HEK293 (cell line): Measurements from ENCODE around the gene MPZL2.

Experiments
- CTCF ChIA-PET: fragments of 350-600 bp; formaldehyde crosslinking; extraction: SDS; loops from one replicate; lab custom pipeline; 2021; ENCODE audit warnings: antibody characterized with exemption; lab: Yijun Ruan, JAX
- POLR2A ChIA-PET: fragments of 300-600 bp; formaldehyde crosslinking; extraction: SDS; loops from one replicate; lab custom pipeline; 2020; ENCODE audit warnings: antibody characterized with exemption, inconsistent platforms; lab: Yijun Ruan, JAX
- H3K27ac ChIP-seq: fragments of 200-500 bp; sonication (Bioruptor generic); 2 replicates; pipeline ENCODE4 v1.5.1; 2014; ENCODE audit warnings: low read depth, low read length, control low read depth, inconsistent platforms; ENCODE audit errors: extremely low read depth
- H3K36me3 ChIP-seq, 2 experiments: fragments of 200-500 bp in 1 of 2; sonication (Bioruptor generic) in 1 of 2; 1 replicate in 1 of 2; 2 replicates in 1 of 2; pipeline ENCODE4 v1.5.1; 2014 to 2017; ENCODE audit warnings: inconsistent platforms in 2 of 2, low read length in 2 of 2; ENCODE audit not compliant: control insufficient read depth in 2 of 2, insufficient read depth in 1 of 2
- H3K4me1 ChIP-seq: fragments of 200-500 bp; sonication (Bioruptor generic); 2 replicates; pipeline ENCODE4 v1.5.1; 2014; ENCODE audit warnings: mild to moderate bottlenecking, low read length, inconsistent platforms; ENCODE audit not compliant: control insufficient read depth, insufficient read depth
- H3K4me3 ChIP-seq: 2 replicates; pipeline ENCODE4 v1.5.1; 2011; ENCODE audit warnings: low read depth, mild to moderate bottlenecking, control low read depth, low read length, moderate library complexity
- H3K9me3 ChIP-seq: fragments of 200-500 bp; sonication (Bioruptor generic); 2 replicates; pipeline ENCODE4 v1.5.1; 2014; ENCODE audit warnings: low read depth, low read length, inconsistent platforms; ENCODE audit not compliant: control insufficient read depth, insufficient read depth
- GLI4 ChIP-seq: fragments of 450-650 bp; formaldehyde crosslinking; IDR thresholded peaks from 2 replicates; pipeline ENCODE4 v1.5.1; 2016; ENCODE audit warnings: missing biosample characterization, missing genetic modification characterization
- HOXC10 ChIP-seq: sonication (generic); formaldehyde crosslinking; IDR thresholded peaks from 2 replicates; pipeline ENCODE4 v1.8.1; 2023; ENCODE audit warnings: mild to moderate bottlenecking, missing genetic modification reagents
- KLF9 ChIP-seq: fragments of 450-650 bp; formaldehyde crosslinking; IDR thresholded peaks from 2 replicates; pipeline ENCODE4 v1.5.1; 2016; ENCODE audit warnings: missing biosample characterization, missing genetic modification characterization, low read depth
- MYNN ChIP-seq: fragments of 450-650 bp; formaldehyde crosslinking; IDR thresholded peaks from 2 replicates; pipeline ENCODE4 v1.5.1; 2016; ENCODE audit warnings: missing biosample characterization, missing genetic modification characterization, borderline replicate concordance
- MZF1 ChIP-seq: fragments of 450-650 bp; formaldehyde crosslinking; IDR thresholded peaks from 2 replicates; pipeline ENCODE4 v1.5.1; 2017; ENCODE audit warnings: missing biosample characterization, missing genetic modification characterization, borderline replicate concordance
- SCRT2 ChIP-seq: fragments of 450-650 bp; formaldehyde crosslinking; IDR thresholded peaks from 2 replicates; pipeline ENCODE4 v1.5.1; 2016; ENCODE audit warnings: missing biosample characterization, missing genetic modification characterization
- YY1 ChIP-seq: fragments of 450-650 bp; formaldehyde crosslinking; IDR thresholded peaks from 2 replicates; pipeline ENCODE4 v1.5.1; 2018; ENCODE audit warnings: missing biosample characterization, missing genetic modification characterization
- YY2 ChIP-seq: fragments of 450-650 bp; formaldehyde crosslinking; IDR thresholded peaks from 2 replicates; pipeline ENCODE4 v1.5.1; 2016; ENCODE audit warnings: missing biosample characterization, missing genetic modification characterization
- ZBTB1 ChIP-seq: fragments of 450-650 bp; formaldehyde crosslinking; IDR thresholded peaks from 2 replicates; pipeline ENCODE4 v1.5.1; 2016; ENCODE audit warnings: missing biosample characterization, missing genetic modification characterization
- ZFP3 ChIP-seq: fragments of 450-650 bp; formaldehyde crosslinking; IDR thresholded peaks from 2 replicates; pipeline ENCODE4 v1.5.1; 2016; ENCODE audit warnings: low read depth, missing biosample characterization, missing genetic modification characterization
- ZNF311 ChIP-seq: fragments of 450-650 bp; formaldehyde crosslinking; IDR thresholded peaks from 2 replicates; pipeline ENCODE4 v1.5.1; 2017; ENCODE audit warnings: missing biosample characterization, missing genetic modification characterization, borderline replicate concordance
- ZNF404 ChIP-seq: fragments of 450-650 bp; formaldehyde crosslinking; IDR thresholded peaks from 2 replicates; pipeline ENCODE4 v1.5.1; 2017; ENCODE audit warnings: missing biosample characterization, missing genetic modification characterization
- ZNF473 ChIP-seq: fragments of 450-650 bp; formaldehyde crosslinking; IDR thresholded peaks from 2 replicates; pipeline ENCODE4 v1.5.1; 2017; ENCODE audit warnings: missing biosample characterization, missing genetic modification characterization
- ZNF558 ChIP-seq: fragments of 450-650 bp; formaldehyde crosslinking; IDR thresholded peaks from 2 replicates; pipeline ENCODE4 v1.5.1; 2016; ENCODE audit warnings: missing biosample characterization, missing genetic modification characterization
- ZNF560 ChIP-seq: fragments of 450-650 bp; formaldehyde crosslinking; IDR thresholded peaks from 2 replicates; pipeline ENCODE4 v1.5.1; 2017; ENCODE audit warnings: missing biosample characterization, missing genetic modification characterization, borderline replicate concordance
- ZNF621 ChIP-seq: fragments of 450-650 bp; formaldehyde crosslinking; IDR thresholded peaks from 2 replicates; pipeline ENCODE4 v1.5.1; 2017; ENCODE audit warnings: missing biosample characterization, missing genetic modification characterization
- ZNF670 ChIP-seq: fragments of 450-650 bp; formaldehyde crosslinking; IDR thresholded peaks from 2 replicates; pipeline ENCODE4 v1.5.1; 2016; ENCODE audit warnings: missing biosample characterization, missing genetic modification characterization, low read depth
- ZNF747 ChIP-seq: fragments of 450-650 bp; formaldehyde crosslinking; IDR thresholded peaks from 2 replicates; pipeline ENCODE4 v1.5.1; 2016; ENCODE audit warnings: missing biosample characterization, missing genetic modification characterization
- ZSCAN23 ChIP-seq: fragments of 450-650 bp; formaldehyde crosslinking; IDR thresholded peaks from 2 replicates; pipeline ENCODE4 v1.5.1; 2016; ENCODE audit warnings: missing biosample characterization, missing genetic modification characterization
- TF ChIP-seq, protein P1 (sequence below): fragments of 450-650 bp; formaldehyde crosslinking; IDR thresholded peaks from 2 replicates; pipeline ENCODE4 v1.5.1; 2016; ENCODE audit warnings: missing biosample characterization, missing genetic modification characterization
- TF ChIP-seq, protein P2 (sequence below): fragments of 450-650 bp; formaldehyde crosslinking; IDR thresholded peaks from 2 replicates; pipeline ENCODE4 v1.5.1; 2016; ENCODE audit warnings: missing biosample characterization, missing genetic modification characterization
- TF ChIP-seq, protein P3 (sequence below): fragments of 450-650 bp; formaldehyde crosslinking; IDR thresholded peaks from 2 replicates; pipeline ENCODE4 v1.5.1; 2016; ENCODE audit warnings: missing biosample characterization, missing genetic modification characterization
- TF ChIP-seq, protein P4 (sequence below): fragments of 450-650 bp; formaldehyde crosslinking; IDR thresholded peaks from 2 replicates; pipeline ENCODE4 v1.5.1; 2016; ENCODE audit warnings: missing biosample characterization, missing genetic modification characterization, low read depth
- TF ChIP-seq, protein P5 (sequence below): fragments of 450-650 bp; formaldehyde crosslinking; IDR thresholded peaks from 2 replicates; pipeline ENCODE4 v1.5.1; 2016; ENCODE audit warnings: missing biosample characterization, missing genetic modification characterization

Gene MPZL2

DNA sequence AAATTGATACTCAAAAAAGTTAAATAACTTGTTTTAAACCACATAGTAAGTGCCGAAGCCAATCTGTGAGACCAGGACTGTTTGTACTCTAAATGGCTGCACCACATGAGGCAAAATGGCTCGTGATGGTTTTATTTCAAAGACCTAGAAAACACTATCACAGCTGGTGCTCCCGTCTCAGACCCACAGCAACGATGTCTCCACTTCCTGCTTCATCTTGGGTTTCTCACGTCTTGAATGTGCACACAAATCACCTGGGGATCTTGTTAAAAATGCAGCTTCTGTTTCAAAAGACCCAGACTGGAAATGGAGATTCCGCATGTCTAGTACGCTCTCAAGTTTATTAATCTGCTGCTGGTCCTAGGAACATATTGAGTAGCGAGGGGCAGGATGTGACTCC is 41.6 kb upstream of the MPZL2 start:
- POLR2A ChIA-PET = no interaction called here

DNA sequence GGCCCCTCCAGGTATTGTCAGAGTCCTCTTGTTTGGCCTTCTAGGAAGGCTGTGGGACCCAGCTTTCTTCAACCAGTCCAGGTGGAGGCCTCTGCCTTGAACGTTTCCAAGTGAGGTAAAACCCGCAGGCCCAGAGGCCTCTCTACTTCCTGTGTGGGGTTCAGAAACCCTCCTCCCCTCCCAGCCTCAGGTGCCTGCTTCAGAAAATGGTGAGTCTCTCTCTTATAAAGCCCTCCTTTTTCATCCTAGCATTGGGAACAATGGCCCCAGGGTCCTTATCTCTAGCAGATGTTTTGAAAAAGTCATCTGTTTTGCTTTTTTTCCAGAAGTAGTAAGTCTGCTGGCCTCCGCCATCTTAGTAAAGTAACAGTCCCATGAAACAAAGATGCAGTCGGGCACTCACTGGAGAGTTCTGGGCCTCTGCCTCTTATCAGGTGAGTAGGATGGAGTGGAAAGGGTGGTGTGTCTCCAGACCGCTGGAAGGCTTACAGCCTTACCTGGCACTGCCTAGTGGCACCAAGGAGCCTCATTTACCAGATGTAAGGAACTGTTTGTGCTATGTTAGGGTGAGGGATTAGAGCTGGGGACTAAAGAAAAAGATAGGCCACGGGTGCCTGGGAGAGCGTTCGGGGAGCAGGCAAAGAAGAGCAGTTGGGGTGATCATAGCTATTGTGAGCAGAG is 40.6 kb upstream of the MPZL2 start, which contains the start of gene CD3E:
TSS of gene CD3E (plus strand) at position 163 of the 681 bp plus-strand sequence. CDS start at position 386, 223 bp downstream.
- no peak within 1 kb of the TSS for H3K27ac ChIP-seq
- ChIA-PET POLR2A (no interaction called here), CTCF (interaction anchor here (0.9 to 2.2 kb wide), 4 partner anchors 9 to 133 kb away, joined by 4 to 9 read pairs (median 4); no protein-coding TSS in a partner anchor)
- TF ChIP-seq, protein P1, sequence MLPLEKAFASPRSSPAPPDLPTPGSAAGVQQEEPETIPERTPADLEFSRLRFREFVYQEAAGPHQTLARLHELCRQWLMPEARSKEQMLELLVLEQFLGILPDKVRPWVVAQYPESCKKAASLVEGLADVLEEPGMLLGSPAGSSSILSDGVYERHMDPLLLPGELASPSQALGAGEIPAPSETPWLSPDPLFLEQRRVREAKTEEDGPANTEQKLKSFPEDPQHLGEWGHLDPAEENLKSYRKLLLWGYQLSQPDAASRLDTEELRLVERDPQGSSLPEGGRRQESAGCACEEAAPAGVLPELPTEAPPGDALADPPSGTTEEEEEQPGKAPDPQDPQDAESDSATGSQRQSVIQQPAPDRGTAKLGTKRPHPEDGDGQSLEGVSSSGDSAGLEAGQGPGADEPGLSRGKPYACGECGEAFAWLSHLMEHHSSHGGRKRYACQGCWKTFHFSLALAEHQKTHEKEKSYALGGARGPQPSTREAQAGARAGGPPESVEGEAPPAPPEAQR (tag by site-specific recombination) = no peak
- TF ChIP-seq GLI4 (tag by site-specific recombination) (no peak), SCRT2 (no peak), ZBTB1 (no peak), HOXC10 (CRISPR knock-in tag) (no peak), YY2 (tag by site-specific recombination) (no peak), ZNF621 (no peak), ZSCAN23 (tag by site-specific recombination) (no peak)
- TF ChIP-seq, protein P2, sequence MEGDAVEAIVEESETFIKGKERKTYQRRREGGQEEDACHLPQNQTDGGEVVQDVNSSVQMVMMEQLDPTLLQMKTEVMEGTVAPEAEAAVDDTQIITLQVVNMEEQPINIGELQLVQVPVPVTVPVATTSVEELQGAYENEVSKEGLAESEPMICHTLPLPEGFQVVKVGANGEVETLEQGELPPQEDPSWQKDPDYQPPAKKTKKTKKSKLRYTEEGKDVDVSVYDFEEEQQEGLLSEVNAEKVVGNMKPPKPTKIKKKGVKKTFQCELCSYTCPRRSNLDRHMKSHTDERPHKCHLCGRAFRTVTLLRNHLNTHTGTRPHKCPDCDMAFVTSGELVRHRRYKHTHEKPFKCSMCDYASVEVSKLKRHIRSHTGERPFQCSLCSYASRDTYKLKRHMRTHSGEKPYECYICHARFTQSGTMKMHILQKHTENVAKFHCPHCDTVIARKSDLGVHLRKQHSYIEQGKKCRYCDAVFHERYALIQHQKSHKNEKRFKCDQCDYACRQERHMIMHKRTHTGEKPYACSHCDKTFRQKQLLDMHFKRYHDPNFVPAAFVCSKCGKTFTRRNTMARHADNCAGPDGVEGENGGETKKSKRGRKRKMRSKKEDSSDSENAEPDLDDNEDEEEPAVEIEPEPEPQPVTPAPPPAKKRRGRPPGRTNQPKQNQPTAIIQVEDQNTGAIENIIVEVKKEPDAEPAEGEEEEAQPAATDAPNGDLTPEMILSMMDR (tag by site-specific recombination) = no peak
- TF ChIP-seq, protein P3, sequence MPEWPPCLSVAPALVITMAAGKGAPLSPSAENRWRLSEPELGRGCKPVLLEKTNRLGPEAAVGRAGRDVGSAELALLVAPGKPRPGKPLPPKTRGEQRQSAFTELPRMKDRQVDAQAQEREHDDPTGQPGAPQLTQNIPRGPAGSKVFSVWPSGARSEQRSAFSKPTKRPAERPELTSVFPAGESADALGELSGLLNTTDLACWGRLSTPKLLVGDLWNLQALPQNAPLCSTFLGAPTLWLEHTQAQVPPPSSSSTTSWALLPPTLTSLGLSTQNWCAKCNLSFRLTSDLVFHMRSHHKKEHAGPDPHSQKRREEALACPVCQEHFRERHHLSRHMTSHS = no peak
- no peaks in the 10 kb centered on the region for H3K36me3 ChIP-seq
- H3K4me1 ChIP-seq = no peaks in the 10 kb centered on the region
- H3K4me3 ChIP-seq = no peak within 1 kb of the TSS
- H3K9me3 ChIP-seq = no peaks in the 10 kb centered on the region

More for the DNA sequence above, 41.6 kb upstream of the MPZL2 start:
- no peak overlapping the region for H3K4me3 ChIP-seq
- no peak overlapping the region for H3K27ac ChIP-seq
- CTCF ChIA-PET = interaction anchor here (0.9 to 1.3 kb wide), 2 partner anchors 11 to 107 kb away, joined by 4 to 6 read pairs; no protein-coding TSS in a partner anchor
- H3K4me1 ChIP-seq = no peaks in the 10 kb centered on the region
- H3K36me3 ChIP-seq = no peaks in the 10 kb centered on the region
- no peak for TF ChIP-seq ZNF558 (tag by site-specific recombination)
- no peak for TF ChIP-seq MZF1
- TF ChIP-seq ZNF747 (tag by site-specific recombination) = no peak
- TF ChIP-seq ZFP3 (tag by site-specific recombination) = no peak
- H3K9me3 ChIP-seq = no peaks in the 10 kb centered on the region

DNA sequence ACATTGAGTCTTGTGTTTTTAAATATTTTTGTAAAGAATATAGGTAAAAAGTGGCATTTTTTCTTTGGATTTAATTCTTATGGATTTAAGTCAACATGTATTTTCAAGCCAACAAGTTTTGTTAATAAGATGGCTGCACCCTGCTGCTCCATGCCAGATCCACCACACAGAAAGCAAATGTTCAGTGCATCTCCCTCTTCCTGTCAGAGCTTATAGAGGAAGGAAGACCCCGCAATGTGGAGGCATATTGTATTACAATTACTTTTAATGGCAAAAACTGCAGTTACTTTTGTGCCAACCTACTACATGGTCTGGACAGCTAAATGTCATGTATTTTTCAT is 40.1 kb upstream of the MPZL2 start:
- Histone ChIP-seq H3K36me3 (no peaks in the 10 kb centered on the region), H3K4me3 (no peak overlapping the region), H3K27ac (no peak overlapping the region), H3K9me3 (no peaks in the 10 kb centered on the region), H3K4me1 (no peaks in the 10 kb centered on the region)
- ChIA-PET POLR2A (no interaction called here), CTCF (interaction anchor here (0.9 to 2.2 kb wide), 4 partner anchors 8 to 132 kb away, joined by 4 to 9 read pairs (median 4); no protein-coding TSS in a partner anchor)
- TF ChIP-seq ZNF404 (tag by site-specific recombination) = no peak
- no peak for TF ChIP-seq ZNF473 (tag by site-specific recombination)
- no peak for TF ChIP-seq ZNF311 (tag by site-specific recombination)
- no peak for TF ChIP-seq KLF9 (tag by site-specific recombination)
- no peak for TF ChIP-seq ZNF670
- TF ChIP-seq YY1 (tag by site-specific recombination) = no peak
- TF ChIP-seq, protein P4, sequence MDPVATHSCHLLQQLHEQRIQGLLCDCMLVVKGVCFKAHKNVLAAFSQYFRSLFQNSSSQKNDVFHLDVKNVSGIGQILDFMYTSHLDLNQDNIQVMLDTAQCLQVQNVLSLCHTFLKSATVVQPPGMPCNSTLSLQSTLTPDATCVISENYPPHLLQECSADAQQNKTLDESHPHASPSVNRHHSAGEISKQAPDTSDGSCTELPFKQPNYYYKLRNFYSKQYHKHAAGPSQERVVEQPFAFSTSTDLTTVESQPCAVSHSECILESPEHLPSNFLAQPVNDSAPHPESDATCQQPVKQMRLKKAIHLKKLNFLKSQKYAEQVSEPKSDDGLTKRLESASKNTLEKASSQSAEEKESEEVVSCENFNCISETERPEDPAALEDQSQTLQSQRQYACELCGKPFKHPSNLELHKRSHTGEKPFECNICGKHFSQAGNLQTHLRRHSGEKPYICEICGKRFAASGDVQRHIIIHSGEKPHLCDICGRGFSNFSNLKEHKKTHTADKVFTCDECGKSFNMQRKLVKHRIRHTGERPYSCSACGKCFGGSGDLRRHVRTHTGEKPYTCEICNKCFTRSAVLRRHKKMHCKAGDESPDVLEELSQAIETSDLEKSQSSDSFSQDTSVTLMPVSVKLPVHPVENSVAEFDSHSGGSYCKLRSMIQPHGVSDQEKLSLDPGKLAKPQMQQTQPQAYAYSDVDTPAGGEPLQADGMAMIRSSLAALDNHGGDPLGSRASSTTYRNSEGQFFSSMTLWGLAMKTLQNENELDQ = no peak
- TF ChIP-seq ZNF560 = no peak
- TF ChIP-seq MYNN (tag by site-specific recombination) = no peak
- TF ChIP-seq, protein P5, sequence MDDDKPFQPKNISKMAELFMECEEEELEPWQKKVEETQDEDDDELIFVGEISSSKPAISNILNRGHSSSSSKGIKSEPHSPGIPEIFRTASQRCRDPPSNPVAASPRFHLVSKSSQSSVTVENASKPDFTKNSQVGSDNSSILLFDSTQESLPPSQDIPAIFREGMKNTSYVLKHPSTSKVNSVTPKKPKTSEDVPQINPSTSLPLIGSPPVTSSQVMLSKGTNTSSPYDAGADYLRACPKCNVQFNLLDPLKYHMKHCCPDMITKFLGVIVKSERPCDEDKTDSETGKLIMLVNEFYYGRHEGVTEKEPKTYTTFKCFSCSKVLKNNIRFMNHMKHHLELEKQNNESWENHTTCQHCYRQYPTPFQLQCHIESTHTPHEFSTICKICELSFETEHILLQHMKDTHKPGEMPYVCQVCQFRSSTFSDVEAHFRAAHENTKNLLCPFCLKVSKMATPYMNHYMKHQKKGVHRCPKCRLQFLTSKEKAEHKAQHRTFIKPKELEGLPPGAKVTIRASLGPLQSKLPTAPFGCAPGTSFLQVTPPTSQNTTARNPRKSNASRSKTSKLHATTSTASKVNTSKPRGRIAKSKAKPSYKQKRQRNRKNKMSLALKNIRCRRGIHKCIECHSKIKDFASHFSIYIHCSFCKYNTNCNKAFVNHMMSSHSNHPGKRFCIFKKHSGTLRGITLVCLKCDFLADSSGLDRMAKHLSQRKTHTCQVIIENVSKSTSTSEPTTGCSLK (tag by site-specific recombination) = no peak
